HFF-Myc (cell line): ENCODE data around the gene PRKCE.

Source experiments
- DNase-seq: peaks from one replicate; pipeline ENCODE4 v3.0.0-alpha.2; 2011; ENCODE audit warnings: low read depth; ENCODE audit errors: extremely low read depth
- H3K4me3 ChIP-seq: replicated peaks from 2 replicates; pipeline ENCODE4 v1.5.1; 2011; ENCODE audit warnings: low read depth, mild to moderate bottlenecking, control low read depth, low read length
- CTCF ChIP-seq: IDR thresholded peaks from 2 replicates; pipeline ENCODE4 v1.5.1; 2012; ENCODE audit warnings: mild to moderate bottlenecking, low read depth, low read length, control low read depth; ENCODE audit errors: missing control alignments

PRKCE gene

GRCh38 chr2:46041434-46041833, 390.0 kb downstream of the PRKCE start:
- TF ChIP-seq CTCF = no peak
- no peak overlapping the region for H3K4me3 ChIP-seq
- DNase-seq = no peak

GRCh38 chr2:46042207-46042637, 390.7 kb downstream of the PRKCE start:
- TF ChIP-seq CTCF = no peak
- H3K4me3 ChIP-seq = no peak overlapping the region
- DNase-seq = no peak

- DNase-seq = no peak
- no peak for TF ChIP-seq CTCF
- no peak overlapping the region for H3K4me3 ChIP-seq
Observed at GRCh38 chr2:46042711-46043110, 391.2 kb downstream of the PRKCE start.

- no peak for DNase-seq
- TF ChIP-seq CTCF = no peak
- no peak overlapping the region for H3K4me3 ChIP-seq
Observed at GRCh38 chr2:46045888-46046287, 394.4 kb downstream of the PRKCE start.

- no peak for TF ChIP-seq CTCF
- H3K4me3 ChIP-seq = no peak overlapping the region
Observed at GRCh38 chr2:46047290-46047689, 395.8 kb downstream of the PRKCE start.

GRCh38 chr2:46048693-46049092, 397.2 kb downstream of the PRKCE start:
- no peak for TF ChIP-seq CTCF
- DNase-seq = no peak
- H3K4me3 ChIP-seq = no peak overlapping the region

More at GRCh38 chr2:46047290-46047689, 395.8 kb downstream of the PRKCE start:
- no peak for DNase-seq

- no peak for DNase-seq
- H3K4me3 ChIP-seq = no peak overlapping the region
- TF ChIP-seq CTCF = no peak
Observed at GRCh38 chr2:46050027-46050426, 398.6 kb downstream of the PRKCE start.
